KMS-11 (cell line): ENCODE results near the gene CACNA1E.

Source experiments
- H2AFZ ChIP-seq: fragments of 200-600 bp; sonication (generic); 2 replicates; pipeline ENCODE4 v1.6.1; 2016; ENCODE audit warnings: antibody characterized with exemption, mixed run types, low read depth
- H3K27ac ChIP-seq: fragments of 200-600 bp; sonication (generic); 2 replicates; pipeline ENCODE4 v1.6.1; 2016; ENCODE audit warnings: mild to moderate bottlenecking, mixed run types
- H3K27me3 ChIP-seq: fragments of 200-600 bp; sonication (generic); 2 replicates; pipeline ENCODE4 v1.6.1; 2017; ENCODE audit warnings: mild to moderate bottlenecking, low read depth, mixed run types, moderate library complexity; ENCODE audit not compliant: insufficient read depth
- H3K36me3 ChIP-seq: fragments of 200-600 bp; sonication (generic); 2 replicates; pipeline ENCODE4 v1.6.1; 2017; ENCODE audit warnings: mild to moderate bottlenecking, mixed run types; ENCODE audit not compliant: insufficient read depth
- H3K4me1 ChIP-seq: fragments of 200-600 bp; sonication (generic); 2 replicates; pipeline ENCODE4 v1.6.1; 2016; ENCODE audit warnings: mild to moderate bottlenecking, low read depth, mixed run types; ENCODE audit not compliant: poor library complexity, severe bottlenecking
- H3K4me2 ChIP-seq: fragments of 200-600 bp; sonication (generic); 2 replicates; pipeline ENCODE4 v1.7.0; 2016; ENCODE audit warnings: mild to moderate bottlenecking, mixed run types
- H3K4me3 ChIP-seq: fragments of 200-600 bp; sonication (generic); IDR thresholded peaks from 2 replicates; pipeline ENCODE4 v1.6.1; 2017; ENCODE audit warnings: low read depth, low read length, mixed read lengths; ENCODE audit not compliant: insufficient read depth
- H3K79me2 ChIP-seq: fragments of 200-600 bp; sonication (generic); 2 replicates; pipeline ENCODE4 v1.6.1; 2016; ENCODE audit warnings: low read depth, mixed run types; ENCODE audit not compliant: insufficient read depth
- H3K9ac ChIP-seq: fragments of 200-600 bp; sonication (generic); 2 replicates; pipeline ENCODE4 v1.6.1; 2016; ENCODE audit warnings: mild to moderate bottlenecking, mixed run types
- H4K20me1 ChIP-seq: fragments of 200-600 bp; sonication (generic); 2 replicates; pipeline ENCODE4 v1.6.1; 2016; ENCODE audit warnings: mild to moderate bottlenecking, mixed run types; ENCODE audit not compliant: insufficient read depth
- CTCF ChIP-seq: fragments of 200-600 bp; sonication (generic); conservative IDR thresholded peaks from 2 replicates; pipeline ENCODE4 v1.6.1; 2017; ENCODE audit warnings: low read depth, mild to moderate bottlenecking, antibody characterized with exemption, low read length, moderate library complexity, mixed read lengths

Gene CACNA1E

DNA sequence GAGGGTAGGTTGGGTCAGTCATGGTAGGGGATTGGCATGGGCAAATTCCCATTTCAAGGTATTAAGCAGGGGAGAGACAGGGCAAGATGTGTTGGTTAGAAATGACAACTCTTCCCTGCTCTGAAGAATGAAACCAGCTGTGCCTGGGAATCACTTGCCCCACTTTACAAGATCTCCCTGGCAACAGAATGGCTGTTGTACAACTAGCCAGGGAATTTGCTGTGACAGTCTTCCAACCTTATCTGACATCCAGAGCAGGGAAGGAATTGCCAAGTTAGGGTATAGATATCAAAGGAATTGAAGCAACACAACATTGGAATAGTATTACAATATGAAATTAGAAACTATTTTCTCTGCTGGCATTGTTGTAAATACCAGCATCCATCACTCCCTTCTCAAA lies 154.7 kb downstream of the CACNA1E start:
- no peaks in the 10 kb centered on the region for H3K4me1 ChIP-seq
- no peaks in the 10 kb centered on the region for H3K79me2 ChIP-seq
- no peak overlapping the region for H3K9ac ChIP-seq
- no peaks in the 10 kb centered on the region for H3K36me3 ChIP-seq
- H3K27me3 ChIP-seq = no peaks in the 10 kb centered on the region
- H3K4me2 ChIP-seq = no peak overlapping the region
- H3K4me3 ChIP-seq = no peak overlapping the region
- no peak for TF ChIP-seq CTCF
- no peak overlapping the region for H2AFZ ChIP-seq
- no peak overlapping the region for H3K27ac ChIP-seq
- no peaks in the 10 kb centered on the region for H4K20me1 ChIP-seq

DNA sequence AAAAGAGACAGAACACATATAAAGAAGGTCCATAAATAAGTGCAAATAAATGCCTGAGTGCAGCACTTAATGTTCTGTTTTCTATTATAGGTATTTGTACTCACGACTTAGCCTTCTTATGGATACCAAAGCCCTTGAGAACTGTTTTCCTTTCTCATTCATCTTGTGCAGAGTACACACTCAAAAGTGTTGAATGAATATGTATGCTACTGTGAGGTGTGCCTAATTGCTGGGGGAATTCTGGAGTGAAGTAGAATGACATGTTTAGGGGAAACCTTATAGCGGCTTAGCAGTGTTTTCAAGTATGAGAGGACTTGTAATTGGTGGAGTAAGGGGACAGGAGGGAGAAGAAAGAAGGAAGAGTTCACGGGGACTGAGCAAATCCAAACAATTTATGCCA lies 157.6 kb downstream of the CACNA1E start:
- Histone ChIP-seq H2AFZ (no peak overlapping the region), H3K4me1 (no peaks in the 10 kb centered on the region), H3K4me2 (no peak overlapping the region), H3K27ac (no peak overlapping the region), H4K20me1 (no peaks in the 10 kb centered on the region), H3K4me3 (no peak overlapping the region), H3K9ac (no peak overlapping the region), H3K36me3 (no peaks in the 10 kb centered on the region), H3K27me3 (no peaks in the 10 kb centered on the region), H3K79me2 (no peaks in the 10 kb centered on the region)
- no peak for TF ChIP-seq CTCF

- Histone ChIP-seq H3K4me3 (no peak overlapping the region), H3K4me1 (no peaks in the 10 kb centered on the region), H3K4me2 (no peak overlapping the region), H3K9ac (no peak overlapping the region), H3K36me3 (no peaks in the 10 kb centered on the region), H3K27ac (no peak overlapping the region), H3K27me3 (no peaks in the 10 kb centered on the region), H2AFZ (no peak overlapping the region), H3K79me2 (no peaks in the 10 kb centered on the region), H4K20me1 (no peaks in the 10 kb centered on the region)
- TF ChIP-seq CTCF = no peak
These were observed 160.3 kb downstream of the CACNA1E start for GRCh38 chr1:181643631-181644030.

DNA sequence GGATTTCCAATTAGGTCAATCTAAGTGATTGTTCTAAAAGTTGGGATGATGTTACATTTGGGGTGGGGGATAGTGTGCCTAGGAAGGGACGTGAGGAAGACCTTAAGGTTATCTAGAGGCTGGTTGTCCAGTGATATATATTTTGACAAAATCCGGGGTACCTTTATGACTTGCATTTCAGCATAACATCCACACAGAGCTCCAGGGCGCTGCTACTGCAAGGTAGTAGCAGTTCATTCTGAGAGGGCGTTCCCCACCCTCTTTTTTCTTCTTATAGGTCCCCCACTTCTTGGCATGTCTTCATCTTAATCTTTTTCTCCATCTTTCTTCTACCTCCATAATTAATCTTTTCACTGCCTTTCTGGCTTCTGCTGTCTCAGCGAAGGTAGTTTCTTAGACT lies 161.9 kb downstream of the CACNA1E start:
- no peaks in the 10 kb centered on the region for H3K36me3 ChIP-seq
- no peak for TF ChIP-seq CTCF
- no peaks in the 10 kb centered on the region for H3K4me1 ChIP-seq
- H4K20me1 ChIP-seq = no peaks in the 10 kb centered on the region
- H3K4me3 ChIP-seq = no peak overlapping the region
- H3K27me3 ChIP-seq = no peaks in the 10 kb centered on the region
- H3K79me2 ChIP-seq = no peaks in the 10 kb centered on the region
- no peak overlapping the region for H3K27ac ChIP-seq
- no peak overlapping the region for H3K4me2 ChIP-seq
- H3K9ac ChIP-seq = no peak overlapping the region
- no peak overlapping the region for H2AFZ ChIP-seq

- TF ChIP-seq CTCF = no peak
- no peaks in the 10 kb centered on the region for H4K20me1 ChIP-seq
- no peak overlapping the region for H3K4me2 ChIP-seq
- H3K9ac ChIP-seq = no peak overlapping the region
- no peak overlapping the region for H3K4me3 ChIP-seq
- no peaks in the 10 kb centered on the region for H3K27me3 ChIP-seq
- H3K36me3 ChIP-seq = no peaks in the 10 kb centered on the region
- no peaks in the 10 kb centered on the region for H3K4me1 ChIP-seq
- no peak overlapping the region for H3K27ac ChIP-seq
- no peak overlapping the region for H2AFZ ChIP-seq
- H3K79me2 ChIP-seq = no peaks in the 10 kb centered on the region
These were observed 163.4 kb downstream of the CACNA1E start for GRCh38 chr1:181646710-181647109.
